Suprapubic skin (tissue), 3 donors: ENCODE measurements around the gene CDON.

ENCODE experiments used
- CTCF ChIP-seq, 2 donors: fragments of 200-600 bp in 1 of 2; fragments of 450-650 bp in 1 of 2; sonication (generic) in 1 of 2; IDR thresholded peaks; one replicate each; pipeline ENCODE4 v1.5.1; 2016 to 2019; ENCODE audit warnings: antibody characterized with exemption in 2 of 2, mild to moderate bottlenecking in 1 of 2, moderate library complexity in 1 of 2
- POLR2A ChIP-seq, 2 donors: fragments of 450-650 bp; IDR thresholded peaks; one replicate each; pipeline ENCODE4 v1.6.1; 2017; ENCODE audit warnings: antibody characterized with exemption in 2 of 2, mild to moderate bottlenecking in 2 of 2, moderate library complexity in 2 of 2

GRCh38 chr11:126034933-126035425 lies 27.7 kb downstream of the CDON start:
- TF ChIP-seq CTCF (IDR thresholded peaks at IDR 0.05) (no peak), POLR2A (IDR thresholded peaks at IDR 0.05) (no peak)
